SIG-M5 (cell line): ENCODE measurements around the gene E2F4.
A peak's percentile ranks its signal among the peaks of the same experiment; 100 is the strongest.

ENCODE experiments used
- DNase-seq: peaks from one replicate; lab custom pipeline; 2025; lab: John Stamatoyannopoulos, UW

Gene E2F4

GRCh38 chr16:67208154-67208896, 16.4 kb downstream of the E2F4 start:
- no peak for DNase-seq

GRCh38 chr16:67209565-67209964, 17.6 kb downstream of the E2F4 start:
- DNase-seq: no peak

GRCh38 chr16:67210069-67210937, 18.3 kb downstream of the E2F4 start:
- no peak for DNase-seq

DNA sequence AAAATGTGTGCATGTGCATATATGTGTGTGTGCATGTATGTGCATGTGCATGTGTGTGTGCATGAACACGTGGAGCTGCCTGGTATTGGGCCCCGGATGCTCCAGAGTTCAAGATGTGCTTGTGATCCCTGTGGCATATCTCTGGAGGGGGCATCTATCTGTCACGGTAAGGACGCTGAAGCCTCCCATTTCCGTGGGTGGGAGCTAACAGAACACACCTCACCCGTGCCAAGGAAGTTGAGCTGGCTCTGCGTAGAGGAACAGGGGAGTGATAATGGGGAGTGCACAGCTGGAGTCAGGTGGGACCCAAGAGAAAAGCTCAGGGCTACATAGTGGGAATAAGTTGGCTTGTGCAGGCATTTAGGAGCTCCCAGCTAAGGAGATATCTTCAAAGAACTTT, 19.7 kb downstream of the E2F4 start:
- no peak for DNase-seq

GRCh38 chr16:67212766-67213165, 20.8 kb downstream of the E2F4 start:
- DNase-seq: no peak

DNA sequence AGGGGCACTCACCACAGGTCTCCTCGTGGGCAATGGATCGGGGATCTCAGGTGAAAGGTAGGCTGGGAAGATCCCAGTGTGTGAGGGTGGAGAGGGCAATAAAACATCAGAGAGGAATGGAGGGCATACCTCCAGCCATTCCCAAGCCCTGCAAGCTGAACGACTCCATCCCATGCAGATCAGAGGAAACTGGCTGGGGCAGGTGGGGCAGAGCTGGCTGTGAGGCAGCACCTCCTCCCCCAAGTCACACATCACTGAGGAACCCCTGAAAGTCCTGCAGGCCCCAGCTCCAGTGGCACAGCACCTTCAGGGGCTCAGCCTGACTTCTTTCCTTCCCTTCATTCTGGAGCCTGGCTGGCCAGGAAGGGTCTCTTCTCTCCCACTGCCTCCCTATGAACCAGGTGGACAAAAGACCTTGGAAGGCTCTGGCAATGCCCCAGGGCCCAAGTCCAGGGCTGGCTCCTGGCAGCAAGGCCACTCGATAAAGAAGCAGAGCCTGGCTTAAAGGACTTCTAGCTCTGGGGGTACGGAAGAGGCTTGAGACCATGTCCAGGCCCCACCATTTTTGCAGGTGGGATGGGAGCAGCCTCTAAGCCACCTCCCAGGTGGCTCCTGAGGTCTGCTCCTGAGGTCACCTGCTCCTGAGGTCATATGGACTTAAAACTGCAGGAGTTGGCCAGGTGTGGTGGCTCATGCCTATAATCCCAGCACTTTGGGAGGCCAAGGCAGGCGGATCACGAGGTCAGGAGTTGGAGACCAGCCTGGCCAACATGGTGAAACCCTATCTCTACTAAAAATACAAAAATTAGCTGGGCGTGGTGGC, 21.5 kb downstream of the E2F4 start:
- no peak for DNase-seq

DNA sequence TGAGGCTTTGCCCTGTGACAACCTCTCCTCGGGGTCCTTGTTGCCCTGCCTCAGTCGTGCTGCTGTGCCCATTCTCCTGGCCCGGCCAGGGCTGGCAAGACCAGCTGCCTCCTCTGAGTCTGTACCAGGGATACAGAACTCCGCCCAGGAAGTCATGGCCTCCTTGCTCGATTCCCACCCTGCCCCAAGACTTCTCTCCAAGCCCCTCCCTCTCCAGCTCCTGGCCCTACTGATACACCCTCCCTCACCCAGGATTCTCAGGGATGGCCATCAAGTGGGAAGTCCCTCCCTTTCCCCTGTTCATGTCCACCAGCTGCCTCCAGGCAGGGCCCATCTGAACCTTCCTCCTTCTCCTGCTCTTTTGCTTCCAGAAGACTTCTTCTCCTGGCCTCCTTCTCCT, 23.8 kb downstream of the E2F4 start:
- DNase-seq: no peak

DNA sequence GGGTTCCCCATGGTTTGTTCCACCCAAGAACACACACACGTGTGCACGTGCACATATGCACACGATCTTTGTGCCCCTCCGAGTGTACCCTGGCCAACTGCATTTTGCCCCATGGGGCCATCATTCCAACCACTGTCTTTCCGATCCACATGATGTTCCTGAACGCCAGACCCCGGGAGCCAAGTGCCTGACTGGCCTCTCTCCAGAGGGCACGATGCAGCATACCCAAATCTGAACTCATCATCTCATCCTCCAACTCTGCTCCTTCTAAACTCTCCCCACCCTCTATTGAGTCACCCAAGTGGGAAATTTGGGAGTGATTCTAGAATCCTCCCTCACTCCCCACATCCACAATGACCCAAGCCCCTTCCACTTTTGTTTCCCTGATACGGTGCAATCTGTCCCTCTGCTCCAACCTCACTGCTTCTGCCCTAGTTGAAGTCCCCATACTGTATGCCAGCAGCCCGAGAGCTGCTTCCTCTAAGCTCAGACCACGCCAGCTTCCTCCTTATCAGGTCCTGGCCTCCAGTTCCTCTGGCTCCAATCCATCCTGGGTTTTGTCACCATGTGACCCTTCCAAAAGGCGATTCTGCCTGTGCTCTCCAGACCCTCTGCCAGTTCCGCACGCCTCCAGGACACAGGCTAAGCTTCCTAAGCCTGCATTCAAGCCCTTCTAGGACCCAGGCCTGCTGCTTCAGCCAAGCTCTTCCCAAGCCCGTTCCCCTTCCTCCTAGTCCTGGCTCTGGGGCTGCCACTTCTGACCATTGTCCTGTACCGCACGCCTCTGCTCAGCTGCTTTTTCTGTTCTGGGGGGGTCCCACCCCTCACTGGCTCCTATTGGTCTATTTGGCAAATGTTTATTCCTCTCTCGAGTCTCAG, 24.9 kb downstream of the E2F4 start:
- DNase-seq: no peak

- DNase-seq: no peak
Observed at GRCh38 chr16:67223992-67224391, 32.0 kb downstream of the E2F4 start.

GRCh38 chr16:67226295-67226803, 34.4 kb downstream of the E2F4 start:
- no peak for DNase-seq

GRCh38 chr16:67226804-67227566, 35.0 kb downstream of the E2F4 start, which contains the start of gene TMEM208:
TSS of gene TMEM208 (plus strand) at chr16:67227130. CDS start at chr16:67227219, 89 bp downstream.
- DNase-seq: peak; percentile 85

DNA sequence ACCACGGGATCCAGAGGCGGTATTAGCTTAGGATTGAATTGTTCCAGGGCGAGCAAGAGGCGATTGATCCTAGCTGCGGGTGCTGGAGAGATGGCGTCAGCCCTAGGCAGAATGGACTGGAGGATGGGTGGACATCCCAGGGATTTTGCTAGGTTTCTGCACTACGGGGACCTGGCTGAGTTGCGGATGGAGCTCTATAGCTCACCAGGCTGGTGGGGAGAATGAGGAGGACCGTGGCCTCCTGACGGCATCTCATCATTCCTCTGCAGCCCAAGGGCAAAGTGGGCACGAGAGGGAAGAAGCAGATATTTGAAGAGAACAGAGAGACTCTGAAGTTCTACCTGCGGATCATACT, 35.6 kb downstream of the E2F4 start:
- DNase-seq: no peak

DNA sequence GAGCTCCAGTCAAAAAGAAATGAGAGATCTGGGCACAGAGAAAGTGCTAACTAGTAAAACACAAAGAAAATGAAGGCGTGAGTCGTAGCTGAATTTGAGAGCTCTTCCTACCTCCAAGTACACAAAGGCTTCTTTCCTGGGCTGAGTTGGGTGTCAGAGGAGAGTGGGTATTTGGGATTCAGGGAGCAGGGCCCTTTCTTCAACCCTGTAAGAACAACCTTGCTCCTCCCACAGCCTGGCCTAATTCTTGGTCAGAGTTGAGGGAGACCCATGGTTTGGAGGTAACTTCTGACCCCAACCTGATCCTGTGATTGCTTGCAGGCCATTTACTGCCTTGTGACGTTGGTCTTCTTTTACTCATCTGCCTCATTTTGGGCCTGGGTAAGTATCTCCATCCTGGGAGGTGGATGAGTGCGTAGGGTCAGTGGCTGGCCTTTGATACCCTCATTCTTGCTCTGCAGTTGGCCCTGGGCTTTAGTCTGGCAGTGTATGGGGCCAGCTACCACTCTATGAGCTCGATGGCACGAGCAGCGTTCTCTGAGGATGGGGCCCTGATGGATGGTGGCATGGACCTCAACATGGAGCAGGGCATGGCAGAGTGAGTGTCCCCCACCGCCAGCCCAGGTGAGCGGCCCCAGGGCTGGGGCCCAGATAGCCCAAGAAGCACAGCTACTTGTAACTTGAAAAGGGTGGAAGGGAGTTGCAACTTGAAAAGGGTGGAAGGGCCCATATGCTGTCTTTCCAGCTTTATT, 36.3 kb downstream of the E2F4 start:
- no peak for DNase-seq

- no peak for DNase-seq
Observed at GRCh38 chr16:67228905-67229304, 37.0 kb downstream of the E2F4 start.

DNA sequence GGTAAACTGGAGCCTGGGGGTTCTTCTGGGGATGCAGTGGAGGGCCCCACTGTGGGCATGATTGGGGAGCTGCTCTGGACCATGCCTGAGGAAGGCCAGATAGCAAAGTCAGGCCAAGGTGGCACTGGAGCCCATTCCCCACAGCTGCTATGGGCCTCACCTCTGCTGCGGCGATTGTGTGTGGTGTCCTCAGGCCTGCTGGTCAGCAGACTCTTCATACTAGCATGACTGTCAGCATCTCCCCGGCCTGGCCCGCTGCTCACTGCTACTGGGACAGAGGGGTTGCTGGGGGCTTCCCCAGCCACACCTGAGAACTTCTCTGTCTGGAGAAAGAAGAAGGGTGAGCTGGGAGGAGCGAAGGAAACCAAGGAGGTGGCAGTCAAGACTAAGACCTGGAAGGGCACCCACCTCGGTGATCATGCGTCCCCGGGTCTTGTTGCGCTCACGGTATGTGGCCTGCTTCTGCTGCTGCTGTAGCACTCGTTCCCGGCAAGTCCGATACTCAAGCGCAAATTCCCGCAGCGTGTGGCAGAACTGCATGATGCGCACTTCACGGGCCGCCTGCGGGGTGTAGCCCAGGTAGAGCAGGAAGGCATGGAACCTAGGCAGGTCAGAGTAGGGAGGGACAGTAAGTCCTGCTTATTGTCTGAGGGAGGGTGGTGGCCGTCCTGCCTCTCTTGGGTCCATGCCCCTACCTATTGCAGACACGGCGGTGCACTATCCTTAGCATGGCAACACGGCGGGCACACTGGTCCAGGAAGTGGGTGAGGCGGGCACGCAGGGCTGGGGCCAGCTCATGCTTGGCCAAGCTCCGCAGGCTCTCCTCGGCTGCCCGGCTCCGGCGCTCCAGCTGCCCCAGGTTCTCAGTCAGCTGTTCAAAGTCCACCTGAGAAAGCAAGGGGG, 38.2 kb downstream of the E2F4 start:
- DNase-seq: no peak

DNA sequence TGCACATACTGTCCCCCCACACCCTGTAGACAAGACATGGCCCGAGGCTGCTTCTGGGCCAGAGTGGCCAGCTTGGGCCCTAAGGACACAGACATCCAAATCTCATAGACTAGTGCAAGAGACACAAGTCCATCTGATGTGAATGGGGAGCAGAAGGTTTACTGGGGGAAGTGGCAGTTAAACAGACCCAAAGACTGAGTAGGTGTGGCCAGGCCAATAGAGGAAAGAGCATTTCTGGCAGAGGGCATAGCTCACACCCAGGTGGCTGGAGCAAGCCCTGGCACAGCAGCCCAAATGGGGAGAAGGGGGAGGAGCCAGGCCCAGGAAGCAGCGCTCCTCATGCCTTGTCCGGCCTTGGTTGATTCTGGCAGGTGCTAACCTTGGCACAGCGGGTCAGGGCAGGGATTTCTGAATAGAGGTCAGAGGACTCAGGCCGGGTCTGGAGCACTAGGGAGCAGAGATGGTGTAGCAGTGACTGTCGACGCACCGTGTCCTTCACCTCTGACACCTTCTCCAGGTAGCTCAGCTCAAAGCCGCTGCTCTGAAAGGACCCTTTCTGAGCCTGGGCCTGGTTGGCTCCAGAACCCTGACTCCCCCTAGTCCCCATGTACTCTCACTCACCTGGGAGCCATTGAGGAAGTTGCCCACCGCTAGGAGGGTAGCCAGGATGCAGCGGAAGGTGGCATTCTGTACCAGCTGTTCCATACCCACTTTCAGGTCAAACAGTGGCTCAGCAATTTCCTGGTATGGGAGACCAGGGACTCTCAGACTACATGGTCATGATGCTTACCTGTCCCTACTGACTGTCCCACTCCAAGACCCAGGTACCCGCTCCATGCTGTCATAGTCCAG, 39.1 kb downstream of the E2F4 start:
- DNase-seq: no peak

DNA sequence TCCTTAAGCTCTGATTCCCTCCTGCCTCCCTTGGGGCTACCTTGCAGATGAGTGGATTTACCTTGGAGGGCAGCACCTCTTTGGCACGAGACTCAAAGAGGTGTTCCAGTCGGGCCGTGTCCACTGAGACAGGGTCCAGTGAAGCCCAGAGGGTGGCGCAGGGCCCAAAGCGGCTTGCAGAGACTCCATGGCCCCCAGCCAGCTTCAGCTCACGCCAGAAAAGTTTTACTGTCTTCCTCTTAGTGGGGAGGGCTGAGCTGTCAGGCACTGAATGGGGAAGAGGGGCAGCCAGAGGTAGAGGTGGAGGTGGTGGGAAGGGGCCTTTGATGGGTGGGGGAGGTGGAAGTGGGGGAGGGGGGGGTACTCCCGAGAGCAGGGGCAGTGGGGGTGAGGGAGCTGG, 41.6 kb downstream of the E2F4 start:
- DNase-seq: no peak

DNA sequence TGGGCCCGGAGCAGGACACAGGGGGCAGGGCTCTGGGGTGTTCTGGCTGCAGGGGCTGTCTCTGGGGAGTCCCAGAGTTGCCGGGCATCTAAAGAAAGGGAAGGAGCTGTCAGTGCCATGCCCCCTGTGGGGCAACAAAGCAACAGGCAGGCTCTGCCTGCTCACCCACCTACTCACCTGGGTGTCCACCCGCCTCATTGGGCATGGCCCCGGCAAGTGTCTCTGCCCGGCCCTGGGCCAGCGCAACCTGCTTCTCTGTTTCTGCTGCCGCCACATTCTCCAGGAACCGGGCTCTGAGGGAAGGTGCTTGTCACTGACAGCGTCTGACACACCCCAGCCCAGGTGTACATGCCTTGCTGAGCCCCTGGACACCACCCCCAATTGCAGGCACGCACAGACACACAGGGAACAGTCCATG, 42.2 kb downstream of the E2F4 start:
- DNase-seq: no peak
